ENCODE data around the gene MYRF.
A peak's percentile ranks its signal among the peaks of the same experiment; 100 is the strongest.

Gene MYRF

GRCh38 chr11:61832754-61833153 lies 80.3 kb downstream of the MYRF start:
- H3K27ac ChIP-seq (replicated peaks; ENCODE audit: low read length): no peak overlapping the region
- H2AFZ ChIP-seq (ENCODE audit: low read length): no peak overlapping the region
- H3K36me3 ChIP-seq (replicated peaks in 1 of 2; ENCODE audit: control insufficient read depth in 2 of 2, insufficient read depth in 2 of 2, low read length in 2 of 2): peaks cover 37 to 86% of the 10 kb centered on the region in 2 donors
- H3K4me1 ChIP-seq (ENCODE audit: control insufficient read depth in 2 of 2, insufficient read depth in 1 of 2, low read depth in 1 of 2, low read length in 2 of 2): peaks cover 39 to 55% of the 10 kb centered on the region in 2 donors
- WGBS, 2 donors (ENCODE audit: extremely low coverage in 2 of 2, insufficient read length in 2 of 2, insufficient replicate concordance in 1 of 2): no CpG with 5 or more reads among the region's 7 CpGs
- no peak overlapping the region for H3K4ac ChIP-seq (ENCODE audit: low read length)
- DNase-seq (ENCODE audit: low spot score): no peak
- H3K14ac ChIP-seq (ENCODE audit: low read length): no peak overlapping the region
- H2BK120ac ChIP-seq (ENCODE audit: low read depth, low read length): no peak overlapping the region
- no peak overlapping the region for H3K4me3 ChIP-seq (ENCODE audit: low read length in 2 of 2)
- H3K18ac ChIP-seq (ENCODE audit: low read length): no peak overlapping the region
- peak overlapping the region; percentile 7 for H2BK5ac ChIP-seq (ENCODE audit: low read length)
- no peak overlapping the region for H4K8ac ChIP-seq (ENCODE audit: low read depth, low read length)
- H3K9ac ChIP-seq (ENCODE audit: low read depth, low read length, poor library complexity): peak overlapping the region; percentile 31
- no peaks in the 10 kb centered on the region for H3K27me3 ChIP-seq (ENCODE audit: control insufficient read depth in 3 of 3, insufficient read depth in 3 of 3, low read depth in 1 of 3, low read length in 3 of 3)
- H4K91ac ChIP-seq (ENCODE audit: low read depth, low read length, poor library complexity): no peak overlapping the region
- H2BK12ac ChIP-seq (ENCODE audit: low read length): no peak overlapping the region
- H3K79me1 ChIP-seq (ENCODE audit: low read depth, low read length): peaks cover 17% of the 10 kb centered on the region
- H3K23ac ChIP-seq (ENCODE audit: low read depth, low read length, poor library complexity): no peak overlapping the region
- H3K9me3 ChIP-seq (replicated peaks in 1 of 2; ENCODE audit: control insufficient read depth in 2 of 2, insufficient read depth in 1 of 2, low read depth in 1 of 2, low read length in 2 of 2): no peaks in the 10 kb centered on the region
- peak overlapping the region; percentile 21 for H3K4me2 ChIP-seq (ENCODE audit: insufficient read depth, low read length, poor library complexity, severe bottlenecking)
- H2BK15ac ChIP-seq (ENCODE audit: low read length): no peak overlapping the region
- no peak overlapping the region for H2AK5ac ChIP-seq (ENCODE audit: low read depth, low read length)

- H3K9ac ChIP-seq (ENCODE audit: low read depth, low read length, poor library complexity): no peak overlapping the region
- H2BK15ac ChIP-seq (ENCODE audit: low read length): no peak overlapping the region
- H4K91ac ChIP-seq (ENCODE audit: low read depth, low read length, poor library complexity): no peak overlapping the region
- H3K4me2 ChIP-seq (ENCODE audit: insufficient read depth, low read length, poor library complexity, severe bottlenecking): no peak overlapping the region
- no CpG with 5 or more reads among the region's 11 CpGs for WGBS, 2 donors (ENCODE audit: extremely low coverage in 2 of 2, insufficient read length in 2 of 2, insufficient replicate concordance in 1 of 2)
- no peak overlapping the region for H2BK12ac ChIP-seq (ENCODE audit: low read length)
- no peak overlapping the region for H3K18ac ChIP-seq (ENCODE audit: low read length)
- no peak overlapping the region for H3K4ac ChIP-seq (ENCODE audit: low read length)
- no peak overlapping the region for H3K23ac ChIP-seq (ENCODE audit: low read depth, low read length, poor library complexity)
- peaks cover 45 to 93% of the 10 kb centered on the region in 2 donors for H3K36me3 ChIP-seq (replicated peaks in 1 of 2; ENCODE audit: control insufficient read depth in 2 of 2, insufficient read depth in 2 of 2, low read length in 2 of 2)
- no peak overlapping the region for H2AFZ ChIP-seq (ENCODE audit: low read length)
- H2AK5ac ChIP-seq (ENCODE audit: low read depth, low read length): no peak overlapping the region
- H3K14ac ChIP-seq (ENCODE audit: low read length): no peak overlapping the region
- no peak overlapping the region for H3K27ac ChIP-seq (replicated peaks; ENCODE audit: low read length)
- no peak overlapping the region for H2BK120ac ChIP-seq (ENCODE audit: low read depth, low read length)
- H3K79me1 ChIP-seq (ENCODE audit: low read depth, low read length): peaks cover 19% of the 10 kb centered on the region
- H2BK5ac ChIP-seq (ENCODE audit: low read length): no peak overlapping the region
- peaks cover 39 to 55% of the 10 kb centered on the region in 2 donors for H3K4me1 ChIP-seq (ENCODE audit: control insufficient read depth in 2 of 2, insufficient read depth in 1 of 2, low read depth in 1 of 2, low read length in 2 of 2)
- H3K4me3 ChIP-seq (ENCODE audit: low read length in 2 of 2): no peak overlapping the region
- no peak overlapping the region for H4K8ac ChIP-seq (ENCODE audit: low read depth, low read length)
- no peaks in the 10 kb centered on the region for H3K27me3 ChIP-seq (ENCODE audit: control insufficient read depth in 3 of 3, insufficient read depth in 3 of 3, low read depth in 1 of 3, low read length in 3 of 3)
- H3K9me3 ChIP-seq (replicated peaks in 1 of 2; ENCODE audit: control insufficient read depth in 2 of 2, insufficient read depth in 1 of 2, low read depth in 1 of 2, low read length in 2 of 2): no peaks in the 10 kb centered on the region
- DNase-seq (ENCODE audit: low spot score): no peak
Measured at GRCh38 chr11:61833471-61833870, 81.0 kb downstream of the MYRF start.

- no peaks in the 10 kb centered on the region for H3K9me3 ChIP-seq (replicated peaks in 1 of 2; ENCODE audit: control insufficient read depth in 2 of 2, insufficient read depth in 1 of 2, low read depth in 1 of 2, low read length in 2 of 2)
- H3K27me3 ChIP-seq (ENCODE audit: control insufficient read depth in 3 of 3, insufficient read depth in 3 of 3, low read depth in 1 of 3, low read length in 3 of 3): no peaks in the 10 kb centered on the region
- H2BK5ac ChIP-seq (ENCODE audit: low read length): peak overlapping the region; percentile 10
- H3K4ac ChIP-seq (ENCODE audit: low read length): no peak overlapping the region
- no peak overlapping the region for H3K4me3 ChIP-seq (ENCODE audit: low read length in 2 of 2)
- H3K9ac ChIP-seq (ENCODE audit: low read depth, low read length, poor library complexity): peak overlapping the region; percentile 38
- no peak overlapping the region for H4K8ac ChIP-seq (ENCODE audit: low read depth, low read length)
- H3K4me2 ChIP-seq (ENCODE audit: insufficient read depth, low read length, poor library complexity, severe bottlenecking): no peak overlapping the region
- no CpG with 5 or more reads among the region's 12 CpGs for WGBS, 2 donors (ENCODE audit: extremely low coverage in 2 of 2, insufficient read length in 2 of 2, insufficient replicate concordance in 1 of 2)
- no peak for DNase-seq (ENCODE audit: low spot score)
- peaks cover 39 to 55% of the 10 kb centered on the region in 2 donors for H3K4me1 ChIP-seq (ENCODE audit: control insufficient read depth in 2 of 2, insufficient read depth in 1 of 2, low read depth in 1 of 2, low read length in 2 of 2)
- H3K36me3 ChIP-seq (replicated peaks in 1 of 2; ENCODE audit: control insufficient read depth in 2 of 2, insufficient read depth in 2 of 2, low read length in 2 of 2): peaks cover 49 to 98% of the 10 kb centered on the region in 2 donors
- H3K27ac ChIP-seq (replicated peaks; ENCODE audit: low read length): peak overlapping the region; percentile 18
- H2AK5ac ChIP-seq (ENCODE audit: low read depth, low read length): no peak overlapping the region
- peaks cover 21% of the 10 kb centered on the region for H3K79me1 ChIP-seq (ENCODE audit: low read depth, low read length)
- no peak overlapping the region for H3K14ac ChIP-seq (ENCODE audit: low read length)
- H2BK12ac ChIP-seq (ENCODE audit: low read length): no peak overlapping the region
- H3K18ac ChIP-seq (ENCODE audit: low read length): no peak overlapping the region
- no peak overlapping the region for H4K91ac ChIP-seq (ENCODE audit: low read depth, low read length, poor library complexity)
- H2BK120ac ChIP-seq (ENCODE audit: low read depth, low read length): no peak overlapping the region
- H3K23ac ChIP-seq (ENCODE audit: low read depth, low read length, poor library complexity): peak overlapping the region; percentile 56
- H2BK15ac ChIP-seq (ENCODE audit: low read length): no peak overlapping the region
- no peak overlapping the region for H2AFZ ChIP-seq (ENCODE audit: low read length)
Measured at GRCh38 chr11:61833926-61834277, 81.5 kb downstream of the MYRF start.

- no peak overlapping the region for H2BK15ac ChIP-seq (ENCODE audit: low read length)
- H3K14ac ChIP-seq (ENCODE audit: low read length): no peak overlapping the region
- H3K36me3 ChIP-seq (replicated peaks in 1 of 2; ENCODE audit: control insufficient read depth in 2 of 2, insufficient read depth in 2 of 2, low read length in 2 of 2): peaks cover 52 to 99% of the 10 kb centered on the region in 2 donors
- H3K9me3 ChIP-seq (replicated peaks in 1 of 2; ENCODE audit: control insufficient read depth in 2 of 2, insufficient read depth in 1 of 2, low read depth in 1 of 2, low read length in 2 of 2): no peaks in the 10 kb centered on the region
- H2AK5ac ChIP-seq (ENCODE audit: low read depth, low read length): no peak overlapping the region
- no peaks in the 10 kb centered on the region for H3K27me3 ChIP-seq (ENCODE audit: control insufficient read depth in 3 of 3, insufficient read depth in 3 of 3, low read depth in 1 of 3, low read length in 3 of 3)
- no CpG with 5 or more reads among the region's 12 CpGs for WGBS, 2 donors (ENCODE audit: extremely low coverage in 2 of 2, insufficient read length in 2 of 2, insufficient replicate concordance in 1 of 2)
- peak overlapping the region; percentile 10 for H2BK5ac ChIP-seq (ENCODE audit: low read length)
- no peak overlapping the region for H4K8ac ChIP-seq (ENCODE audit: low read depth, low read length)
- H3K4ac ChIP-seq (ENCODE audit: low read length): no peak overlapping the region
- no peak for DNase-seq (ENCODE audit: low spot score)
- H3K23ac ChIP-seq (ENCODE audit: low read depth, low read length, poor library complexity): peak overlapping the region; percentile 56
- no peak overlapping the region for H3K4me3 ChIP-seq (ENCODE audit: low read length in 2 of 2)
- no peak overlapping the region for H3K4me2 ChIP-seq (ENCODE audit: insufficient read depth, low read length, poor library complexity, severe bottlenecking)
- H2AFZ ChIP-seq (ENCODE audit: low read length): no peak overlapping the region
- H3K79me1 ChIP-seq (ENCODE audit: low read depth, low read length): peaks cover 22% of the 10 kb centered on the region
- H3K9ac ChIP-seq (ENCODE audit: low read depth, low read length, poor library complexity): peak overlapping the region; percentile 38
- no peak overlapping the region for H2BK12ac ChIP-seq (ENCODE audit: low read length)
- H2BK120ac ChIP-seq (ENCODE audit: low read depth, low read length): no peak overlapping the region
- H3K27ac ChIP-seq (replicated peaks; ENCODE audit: low read length): peak overlapping the region; percentile 18
- H3K4me1 ChIP-seq (ENCODE audit: control insufficient read depth in 2 of 2, insufficient read depth in 1 of 2, low read depth in 1 of 2, low read length in 2 of 2): peaks cover 39 to 53% of the 10 kb centered on the region in 2 donors
- H3K18ac ChIP-seq (ENCODE audit: low read length): no peak overlapping the region
- H4K91ac ChIP-seq (ENCODE audit: low read depth, low read length, poor library complexity): no peak overlapping the region
Measured at GRCh38 chr11:61834278-61835048, 82.0 kb downstream of the MYRF start.

Data from neuronal stem cell (in vitro differentiated cells).